Measurements from ENCODE around the gene CNTNAP2. TPM values are rescaled to one million over a fixed set of nuclear protein-coding genes. Genes with fewer than 3 reads are reported as not detected.

The CNTNAP2 gene
- total and polyA plus RNA-seq, 2 of the 4 experiments (the other 2 are of a cell fraction), result not detected

GRCh38 chr7:148014001-148014400 is 1897.4 kb downstream of the CNTNAP2 start:
- no CpG with 5 or more reads among the region's 6 CpGs for WGBS, 2 experiments (ENCODE audit: extremely low coverage in 2 of 2, insufficient read length in 1 of 2)
- Histone ChIP-seq H2AFZ (replicated peaks; ENCODE audit: low read length, poor library complexity) (no peak overlapping the region), H3K27ac (ENCODE audit: insufficient read depth, low read length) (no peak overlapping the region), H3K23ac (ENCODE audit: low read depth, low read length) (no peak overlapping the region), H2BK15ac (ENCODE audit: low read depth, low read length) (no peak overlapping the region), H4K8ac (ENCODE audit: low read depth in 2 of 2, low read length in 2 of 2) (no peak overlapping the region), H3K9ac (ENCODE audit: low read depth, low read length) (no peak overlapping the region), H4K20me1 (ENCODE audit: insufficient read depth, low read length) (no peaks in the 10 kb centered on the region), H3K27me3 (ENCODE audit: control insufficient read depth, insufficient read depth, low read length) (no peaks in the 10 kb centered on the region), H2AK9ac (replicated peaks; ENCODE audit: low read depth, low read length, poor library complexity) (no peak overlapping the region), H3K4me1 (ENCODE audit: control insufficient read depth, insufficient read depth, low read length) (no peaks in the 10 kb centered on the region), H4K5ac (ENCODE audit: low read depth, low read length) (no peak overlapping the region), H3K4ac (ENCODE audit: low read depth, low read length) (no peak overlapping the region), H3K18ac (ENCODE audit: low read depth, low read length) (no peak overlapping the region), H3K9me3 (ENCODE audit: control insufficient read depth, insufficient read depth, low read length) (peaks cover 8% of the 10 kb centered on the region), H4K91ac (ENCODE audit: insufficient read depth, low read depth, low read length) (no peak overlapping the region), H2BK120ac (ENCODE audit: low read depth, low read length) (no peak overlapping the region), H2AK5ac (ENCODE audit: low read depth, low read length) (no peak overlapping the region), H3K56ac (ENCODE audit: extremely low read depth, insufficient read depth, low read length) (no peak overlapping the region), H2BK5ac (ENCODE audit: low read depth, low read length, poor library complexity, severe bottlenecking) (no peak overlapping the region), H3K79me1 (ENCODE audit: low read depth in 1 of 2, low read length in 2 of 2) (no peaks in the 10 kb centered on the region), H3K4me3 (ENCODE audit: insufficient read depth, low read depth, low read length) (no peak overlapping the region), H3K4me2 (ENCODE audit: low read depth, low read length) (no peak overlapping the region), H3K14ac (replicated peaks; ENCODE audit: low read depth, low read length) (no peak overlapping the region), H3K36me3 (ENCODE audit: control insufficient read depth, insufficient read depth, low read length) (no peaks in the 10 kb centered on the region), H2BK20ac (ENCODE audit: low read depth, low read length) (no peak overlapping the region), H3K9me1 (ENCODE audit: insufficient read depth, low read length) (no peaks in the 10 kb centered on the region)
- TF ChIP-seq FOS (IDR thresholded peaks at IDR 0.05; ENCODE audit: low read depth, low read length) (no peak), USF2 (IDR thresholded peaks at IDR 0.05; ENCODE audit: low read depth, low read length) (no peak), MXI1 (IDR thresholded peaks at IDR 0.05; ENCODE audit: borderline replicate concordance, low read depth, low read length) (no peak), RFX5 (IDR thresholded peaks at IDR 0.05; ENCODE audit: low read depth, low read length) (no peak), ELK1 (IDR thresholded peaks at IDR 0.05; ENCODE audit: borderline replicate concordance, low read depth, low read length) (no peak), MAZ (IDR thresholded peaks at IDR 0.05; ENCODE audit: borderline replicate concordance, low read depth, low read length) (no peak), BHLHE40 (IDR thresholded peaks at IDR 0.05; ENCODE audit: low read depth, low read length) (no peak), NFE2L2 (IDR thresholded peaks at IDR 0.05; ENCODE audit: low read depth, low read length) (no peak), RCOR1 (IDR thresholded peaks at IDR 0.05; ENCODE audit: insufficient replicate concordance, low read length) (no peak), CTCF (conservative IDR thresholded peaks at IDR 0.05; ENCODE audit: low read depth, low read length) (no peak), CEBPB (IDR thresholded peaks at IDR 0.05; ENCODE audit: low read depth, low read length) (no peak), RAD21 (IDR thresholded peaks at IDR 0.05; ENCODE audit: low read length) (no peak), CHD1 (IDR thresholded peaks at IDR 0.05; ENCODE audit: low read depth, low read length) (no peak), POLR2A (IDR thresholded peaks at IDR 0.05; ENCODE audit: low read depth, low read length) (no peak)
- DNase-seq (no peak), ATAC-seq (ENCODE audit: low read depth) (no peak)
- in situ Hi-C loops (cut with MboI; ENCODE audit: low sequenced_read_pairs), result no loop called here
- intact Hi-C loops (cut with micrococcal nuclease), result no loop called here
- BruUV-seq (replicated peaks), result no TSS peak
- POLR2A ChIA-PET (ENCODE audit: unreplicated experiment), result interaction anchor here (0.6 kb wide), 1 partner anchor 1914 kb away, joined by 3 read pairs; no protein-coding TSS in a partner anchor
- CTCF ChIA-PET, result no interaction called here
- dilution Hi-C loops (cut with HindIII; ENCODE audit: low sequenced_read_pairs, unreplicated experiment), result no loop called here
